NAMALWA (cell line): Measurements from ENCODE around the gene C1orf167.
"Not testable (repeated sequence)": the region's sequence is repeated elsewhere in the genome, so short reads cannot be mapped to it uniquely, and the experiment has no call there.

Experiments
- DNase-seq: peaks from one replicate; pipeline ENCODE4 v3.0.0-alpha.2; 2015; ENCODE audit warnings: low spot score

C1orf167 gene

GRCh38 chr1:11800391-11800755, 38.4 kb downstream of the C1orf167 start:
- no peak for DNase-seq

- no peak for DNase-seq
Observed at GRCh38 chr1:11800756-11801433, 38.9 kb downstream of the C1orf167 start.

- DNase-seq = no peak
Observed at GRCh38 chr1:11802616-11802972, 40.6 kb downstream of the C1orf167 start.

DNA sequence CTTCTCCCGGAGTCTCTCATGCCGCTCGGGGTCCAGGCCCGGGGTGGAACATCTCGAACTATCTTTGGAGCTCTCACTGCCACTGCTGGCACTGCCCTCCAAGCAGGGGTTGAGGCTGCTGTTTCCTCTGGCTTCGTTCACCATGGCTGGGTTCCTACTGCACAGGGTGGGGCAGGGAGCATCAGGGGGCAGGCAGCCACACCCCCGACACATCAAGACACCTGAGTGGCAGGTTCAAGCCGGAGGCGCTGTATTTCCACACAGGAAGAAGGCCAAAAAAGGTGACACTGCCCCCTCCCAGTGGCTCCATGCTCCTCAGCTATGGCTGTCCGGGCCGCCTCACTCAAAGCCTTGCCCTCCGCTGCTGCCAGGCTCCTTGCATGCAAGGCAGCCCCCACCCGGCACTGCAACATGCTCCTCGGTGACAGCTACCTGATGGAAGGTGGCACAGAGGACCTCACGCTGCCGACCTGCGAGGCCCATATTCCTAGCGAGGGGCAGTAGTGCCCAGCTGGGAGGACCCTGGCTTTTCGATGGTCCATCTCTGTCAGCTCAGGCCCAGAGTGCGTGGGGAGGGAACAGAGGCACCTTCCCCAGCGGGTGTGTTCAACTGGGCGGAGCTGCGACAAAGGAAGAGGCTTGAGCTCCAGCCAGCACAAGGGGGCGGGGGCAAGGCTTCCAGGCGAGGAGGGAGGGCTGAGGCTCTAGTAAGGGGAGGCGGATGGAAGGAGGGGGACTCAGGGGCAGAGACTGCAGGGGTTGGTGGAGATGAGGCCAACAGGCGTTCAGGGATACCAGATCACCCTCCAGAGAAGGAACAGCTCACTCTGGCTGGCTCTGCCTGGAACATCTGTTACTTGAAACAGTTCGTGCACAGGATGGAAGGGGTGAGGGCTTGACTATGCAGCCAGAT, 41.2 kb downstream of the C1orf167 start:
- DNase-seq = peak; percentile 92

- not testable (repeated sequence) for DNase-seq
Observed at GRCh38 chr1:11803924-11804665, 42.1 kb downstream of the C1orf167 start.

GRCh38 chr1:11804666-11805421, 42.9 kb downstream of the C1orf167 start:
- DNase-seq = peak; percentile 67

GRCh38 chr1:11805422-11806306, 43.7 kb downstream of the C1orf167 start, which contains the start of the genes CLCN6 and MTHFR:
Gene CLCN6 (plus strand): TSS chr1:11806191. CDS start chr1:11806263, 72 bp downstream.
Gene MTHFR (minus strand): TSS chr1:11805964. CDS start chr1:11803116, 2,848 bp downstream.
- DNase-seq = peak; percentile 100

DNA sequence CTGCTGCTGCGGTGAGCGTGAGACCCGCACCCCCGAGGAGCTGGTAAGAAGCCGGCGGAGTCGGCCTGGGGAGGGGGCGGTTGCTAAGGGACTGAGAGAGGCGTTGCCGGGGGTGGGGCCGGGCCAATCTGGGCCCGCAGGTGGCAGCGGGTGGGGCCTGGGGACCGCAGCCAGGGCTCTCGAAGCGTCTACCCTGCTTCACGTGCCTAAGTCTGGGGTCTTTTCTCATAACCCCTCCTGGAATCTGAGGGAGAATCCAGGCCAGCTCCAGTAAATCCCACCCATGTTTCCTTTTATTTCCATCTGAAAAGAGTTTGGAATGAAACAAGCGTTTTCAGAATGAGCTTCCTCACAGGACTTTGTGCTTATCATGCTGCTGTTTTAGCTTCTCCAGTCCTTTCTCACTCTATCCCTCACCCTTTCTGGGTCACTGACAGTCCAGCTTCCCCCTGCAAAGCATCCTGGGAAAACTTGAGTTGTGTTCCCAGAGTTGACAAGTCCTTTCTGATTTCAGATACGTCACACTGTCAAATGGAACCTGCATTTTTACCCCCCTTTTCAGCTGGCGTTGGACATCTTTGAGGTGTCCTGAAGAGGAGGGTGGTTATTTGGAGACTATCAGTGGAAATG, 44.4 kb downstream of the C1orf167 start:
- DNase-seq = no peak

- peak; percentile 53 for DNase-seq
Observed at GRCh38 chr1:11807133-11807532, 45.1 kb downstream of the C1orf167 start.

- DNase-seq = no peak
Observed at GRCh38 chr1:11813021-11813420, 51.0 kb downstream of the C1orf167 start.

- no peak for DNase-seq
Observed at GRCh38 chr1:11817192-11817591, 55.2 kb downstream of the C1orf167 start.

- DNase-seq = no peak
Observed at GRCh38 chr1:11822091-11822490, 60.1 kb downstream of the C1orf167 start.

- DNase-seq = no peak
Observed at GRCh38 chr1:11823366-11824137, 61.6 kb downstream of the C1orf167 start.

DNA sequence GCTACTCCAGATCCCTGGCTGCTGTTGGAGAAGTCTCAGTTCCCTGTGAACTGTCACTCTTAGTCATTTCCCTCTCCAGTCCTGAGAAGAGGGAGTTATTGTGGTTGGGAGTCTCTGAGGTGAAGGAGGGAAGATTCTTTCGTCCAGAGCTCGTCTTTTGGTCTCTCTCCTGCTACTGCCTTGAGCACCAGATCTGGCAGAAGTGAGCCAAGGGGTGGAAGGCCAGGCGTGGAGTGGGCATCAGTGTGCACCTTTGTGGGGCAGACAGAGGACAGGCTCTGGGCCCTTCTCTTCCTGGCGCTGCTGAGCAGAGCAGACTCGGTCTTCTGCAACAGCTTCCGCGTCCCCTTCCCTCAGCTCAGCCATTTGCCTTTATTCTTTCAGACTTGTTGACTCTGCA, 63.1 kb downstream of the C1orf167 start:
- DNase-seq = no peak

DNA sequence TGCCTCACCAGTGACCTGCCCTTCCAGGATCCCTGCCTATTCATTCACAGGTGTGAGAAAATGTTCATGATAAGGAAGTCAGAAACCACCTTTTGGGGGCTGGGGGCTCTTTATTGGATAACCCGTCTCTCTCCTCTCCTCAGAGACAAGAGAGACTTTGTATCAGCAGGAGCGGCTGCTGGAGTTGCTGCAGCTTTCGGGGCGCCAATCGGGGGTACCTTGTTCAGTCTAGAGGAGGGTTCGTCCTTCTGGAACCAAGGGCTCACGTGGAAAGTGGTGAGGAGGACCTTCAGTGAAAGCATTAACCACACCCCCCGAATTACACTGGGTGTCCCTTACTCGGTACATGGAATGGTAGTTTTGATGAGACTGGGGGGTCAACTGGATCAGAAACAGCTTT, 65.0 kb downstream of the C1orf167 start:
- DNase-seq = no peak

- DNase-seq = no peak
Observed at GRCh38 chr1:11828511-11828910, 66.5 kb downstream of the C1orf167 start.

- no peak for DNase-seq
Observed at GRCh38 chr1:11831945-11832725, 70.1 kb downstream of the C1orf167 start.

GRCh38 chr1:11833497-11833896, 71.5 kb downstream of the C1orf167 start:
- DNase-seq = no peak

GRCh38 chr1:11833900-11834299, 71.9 kb downstream of the C1orf167 start:
- no peak for DNase-seq
